Panc1 (cell line): Measurements from ENCODE around the gene ANKRD42. TPM values are rescaled to one million over a fixed set of nuclear protein-coding genes. Genes with fewer than 3 reads are reported as not detected.
A peak's percentile ranks its signal among the peaks of the same experiment; 100 is the strongest.

Experiments used
- ATAC-seq: fragments of 200-7000 bp; cut with Tn5 transposase; 2 replicates; pipeline ENCODE4 v1.9.1; 2020; ENCODE audit warnings: mild to moderate bottlenecking, moderate library complexity
- BruUV-seq: library from RNA; stranded (reverse); fragments of 400-500 nt; replicated peaks from 2 replicates; lab custom pipeline; 2021; lab: Mats Ljungman, UMichigan
- CTCF ChIA-PET: fragments of 300-600 bp; sonication (Branson Sonifier 250); formaldehyde crosslinking; loops from one replicate; lab custom pipeline; 2022; ENCODE audit warnings: antibody characterized with exemption; lab: Charles Lee
- POLR2A ChIA-PET: fragments of 300-600 bp; sonication (Branson Sonifier 250); formaldehyde crosslinking; loops from one replicate; lab custom pipeline; 2022; ENCODE audit warnings: antibody characterized with exemption; lab: Charles Lee
- DNase-seq: peaks from one replicate; pipeline ENCODE4 v3.0.0-alpha.2; 2010; ENCODE audit warnings: low read depth, low spot score
- H3K27ac ChIP-seq: 2 replicates; pipeline ENCODE4 v1.5.1; 2011; ENCODE audit warnings: mild to moderate bottlenecking, low read length, inconsistent platforms
- H3K27me3 ChIP-seq: fragments of 200-500 bp; sonication (Bioruptor generic); 2 replicates; pipeline ENCODE4 v1.6.0; 2014; ENCODE audit warnings: low read length, inconsistent platforms; ENCODE audit not compliant: control insufficient read depth, insufficient read depth
- H3K36me3 ChIP-seq: fragments of 200-500 bp; sonication (Bioruptor generic); 2 replicates; pipeline ENCODE4 v1.5.1; 2014; ENCODE audit warnings: inconsistent platforms, mild to moderate bottlenecking, low read length, moderate library complexity; ENCODE audit not compliant: control insufficient read depth, insufficient read depth
- H3K4me1 ChIP-seq: 2 replicates; pipeline ENCODE4 v1.5.1; 2011; ENCODE audit warnings: inconsistent platforms, mild to moderate bottlenecking, low read length, moderate library complexity; ENCODE audit not compliant: control insufficient read depth, insufficient read depth
- H3K4me3 ChIP-seq, 2 experiments: 2 replicates each; pipeline ENCODE4 v1.5.1; 2011 to 2012; ENCODE audit warnings: low read depth in 2 of 2, low read length in 2 of 2, mild to moderate bottlenecking in 2 of 2, inconsistent platforms in 1 of 2, moderate library complexity in 1 of 2
- H3K9me3 ChIP-seq: fragments of 200-500 bp; sonication (Bioruptor generic); 2 replicates; pipeline ENCODE4 v1.5.1; 2014; ENCODE audit warnings: low read depth, mild to moderate bottlenecking, inconsistent platforms, low read length, moderate library complexity; ENCODE audit not compliant: control insufficient read depth, insufficient read depth
- POLR2AphosphoS5 ChIP-seq: IDR thresholded peaks from 2 replicates; pipeline ENCODE4 v1.6.1; 2012; ENCODE audit warnings: mild to moderate bottlenecking, low read depth, low read length, moderate library complexity
- SIN3A ChIP-seq: IDR thresholded peaks from 2 replicates; pipeline ENCODE4 v1.6.1; 2012; ENCODE audit warnings: low read depth, mild to moderate bottlenecking, low read length, moderate library complexity, borderline replicate concordance; ENCODE audit not compliant: insufficient read depth
- TCF7L2 ChIP-seq: IDR thresholded peaks from 2 replicates; pipeline ENCODE4 v1.6.1; 2011; ENCODE audit warnings: mild to moderate bottlenecking, low read depth, low read length, inconsistent platforms
- in situ Hi-C: cut with HindIII; loops from 2 replicates; pipeline ENCODE4 v1.10.0; 2016; ENCODE audit warnings: low sequenced_read_pairs, low pct_unique_long_range_greater_than_20kb
- intact Hi-C: fragments of 100-400 bp; cut with micrococcal nuclease; formaldehyde crosslinking; loops from one replicate; pipeline ENCODE4 v1.10.0; 2022; ENCODE audit not compliant: unreplicated experiment
- total RNA-seq: library from RNA; stranded (reverse); gene quantifications from one replicate; pipeline ENCODE4 v1.2.1, GENCODE V29; 2021; ENCODE audit not compliant: unreplicated experiment
- TF ChIP-seq, protein P1 (sequence below), 2 experiments: IDR thresholded peaks; 2 replicates each; pipeline ENCODE4 v1.6.1; 2011 to 2012; ENCODE audit warnings: low read depth in 2 of 2, control low read depth in 1 of 2, low read length in 1 of 2, mild to moderate bottlenecking in 1 of 2, moderate library complexity in 1 of 2; ENCODE audit not compliant: insufficient read depth in 1 of 2
- TF ChIP-seq, protein P2 (sequence below): fragments of 450-650 bp; IDR thresholded peaks from 2 replicates; pipeline ENCODE4 v1.5.1; 2017; ENCODE audit warnings: mild to moderate bottlenecking

ANKRD42 gene
- total RNA-seq, 1 experiment from 2014 or later: 14.8 TPM

DNA sequence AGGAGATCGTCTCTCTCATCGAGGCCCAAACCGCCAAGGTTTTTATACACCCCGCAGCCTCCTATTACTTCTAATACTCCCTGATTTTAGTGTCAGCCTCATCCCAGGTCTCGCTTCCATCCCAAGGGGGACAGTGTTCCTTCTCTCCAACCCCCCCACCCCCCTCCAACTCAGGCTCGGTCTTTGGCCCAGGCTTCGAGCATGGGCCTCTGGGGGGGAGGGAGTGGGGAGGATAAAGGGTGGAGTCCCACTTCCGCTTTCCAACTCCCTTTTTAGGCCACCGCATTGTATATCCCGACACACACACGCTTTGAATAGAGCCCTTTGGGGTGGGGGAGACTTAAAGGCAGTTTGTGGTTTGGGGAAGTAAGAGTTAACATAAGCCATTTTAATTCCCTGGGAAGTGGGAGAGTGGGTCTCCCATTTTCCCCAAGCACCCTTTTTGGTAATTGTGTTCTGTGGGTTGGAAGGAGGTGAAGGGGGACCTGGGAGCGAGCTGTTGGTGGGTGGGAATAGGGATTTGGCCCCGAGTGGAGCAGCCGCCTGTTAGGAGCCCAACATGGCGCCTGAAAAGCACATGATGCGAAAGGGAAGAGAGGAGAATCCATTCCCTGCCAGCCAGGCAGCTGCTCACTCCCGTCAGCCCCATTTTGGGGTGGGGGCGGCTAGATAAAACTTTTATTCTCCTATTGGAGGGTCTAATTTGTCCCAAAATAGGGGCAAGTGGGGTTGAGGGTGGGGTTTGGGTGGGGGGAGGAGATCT lies 35.7 kb upstream of the ANKRD42 start:
- peak; percentile 75 for DNase-seq
- intact Hi-C loops: loop anchor here (5.0 to 10.0 kb wide), 3 partner anchors 70 to 253 kb away; partner anchors contain the start of genes DDIAS, PRCP and RAB30
- Histone ChIP-seq H3K27ac (peak overlapping the region; percentile 95), H3K4me1 (peaks cover 23% of the 10 kb centered on the region), H3K9me3 (no peaks in the 10 kb centered on the region), H3K36me3 (peaks cover 37% of the 10 kb centered on the region), H3K27me3 (no peaks in the 10 kb centered on the region), H3K4me3 (peak overlapping the region; percentile 84 to 95)
- peak; percentile 49 for ATAC-seq
- BruUV-seq: no TSS peak
- ChIA-PET CTCF (no interaction called here), POLR2A (interaction anchor here (0.6 to 1.1 kb wide), 4 partner anchors 31 to 258 kb away, joined by 3 to 5 read pairs (median 4); partner anchors contain the start of gene PRCP)
- TF ChIP-seq, protein P1, sequence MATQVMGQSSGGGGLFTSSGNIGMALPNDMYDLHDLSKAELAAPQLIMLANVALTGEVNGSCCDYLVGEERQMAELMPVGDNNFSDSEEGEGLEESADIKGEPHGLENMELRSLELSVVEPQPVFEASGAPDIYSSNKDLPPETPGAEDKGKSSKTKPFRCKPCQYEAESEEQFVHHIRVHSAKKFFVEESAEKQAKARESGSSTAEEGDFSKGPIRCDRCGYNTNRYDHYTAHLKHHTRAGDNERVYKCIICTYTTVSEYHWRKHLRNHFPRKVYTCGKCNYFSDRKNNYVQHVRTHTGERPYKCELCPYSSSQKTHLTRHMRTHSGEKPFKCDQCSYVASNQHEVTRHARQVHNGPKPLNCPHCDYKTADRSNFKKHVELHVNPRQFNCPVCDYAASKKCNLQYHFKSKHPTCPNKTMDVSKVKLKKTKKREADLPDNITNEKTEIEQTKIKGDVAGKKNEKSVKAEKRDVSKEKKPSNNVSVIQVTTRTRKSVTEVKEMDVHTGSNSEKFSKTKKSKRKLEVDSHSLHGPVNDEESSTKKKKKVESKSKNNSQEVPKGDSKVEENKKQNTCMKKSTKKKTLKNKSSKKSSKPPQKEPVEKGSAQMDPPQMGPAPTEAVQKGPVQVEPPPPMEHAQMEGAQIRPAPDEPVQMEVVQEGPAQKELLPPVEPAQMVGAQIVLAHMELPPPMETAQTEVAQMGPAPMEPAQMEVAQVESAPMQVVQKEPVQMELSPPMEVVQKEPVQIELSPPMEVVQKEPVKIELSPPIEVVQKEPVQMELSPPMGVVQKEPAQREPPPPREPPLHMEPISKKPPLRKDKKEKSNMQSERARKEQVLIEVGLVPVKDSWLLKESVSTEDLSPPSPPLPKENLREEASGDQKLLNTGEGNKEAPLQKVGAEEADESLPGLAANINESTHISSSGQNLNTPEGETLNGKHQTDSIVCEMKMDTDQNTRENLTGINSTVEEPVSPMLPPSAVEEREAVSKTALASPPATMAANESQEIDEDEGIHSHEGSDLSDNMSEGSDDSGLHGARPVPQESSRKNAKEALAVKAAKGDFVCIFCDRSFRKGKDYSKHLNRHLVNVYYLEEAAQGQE (IDR thresholded peaks at IDR 0.05; ENCODE audit: insufficient read depth in 1 of 2, low read depth in 2 of 2, low read length in 1 of 2): no peak
- TF ChIP-seq, protein P2, sequence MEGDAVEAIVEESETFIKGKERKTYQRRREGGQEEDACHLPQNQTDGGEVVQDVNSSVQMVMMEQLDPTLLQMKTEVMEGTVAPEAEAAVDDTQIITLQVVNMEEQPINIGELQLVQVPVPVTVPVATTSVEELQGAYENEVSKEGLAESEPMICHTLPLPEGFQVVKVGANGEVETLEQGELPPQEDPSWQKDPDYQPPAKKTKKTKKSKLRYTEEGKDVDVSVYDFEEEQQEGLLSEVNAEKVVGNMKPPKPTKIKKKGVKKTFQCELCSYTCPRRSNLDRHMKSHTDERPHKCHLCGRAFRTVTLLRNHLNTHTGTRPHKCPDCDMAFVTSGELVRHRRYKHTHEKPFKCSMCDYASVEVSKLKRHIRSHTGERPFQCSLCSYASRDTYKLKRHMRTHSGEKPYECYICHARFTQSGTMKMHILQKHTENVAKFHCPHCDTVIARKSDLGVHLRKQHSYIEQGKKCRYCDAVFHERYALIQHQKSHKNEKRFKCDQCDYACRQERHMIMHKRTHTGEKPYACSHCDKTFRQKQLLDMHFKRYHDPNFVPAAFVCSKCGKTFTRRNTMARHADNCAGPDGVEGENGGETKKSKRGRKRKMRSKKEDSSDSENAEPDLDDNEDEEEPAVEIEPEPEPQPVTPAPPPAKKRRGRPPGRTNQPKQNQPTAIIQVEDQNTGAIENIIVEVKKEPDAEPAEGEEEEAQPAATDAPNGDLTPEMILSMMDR: no peak
- no peak for TF ChIP-seq TCF7L2
- peak; percentile 55; the same call in 1 of the 2 replicates for TF ChIP-seq POLR2AphosphoS5
- peak; percentile 56 for TF ChIP-seq SIN3A
- in situ Hi-C loops: no loop called here

DNA sequence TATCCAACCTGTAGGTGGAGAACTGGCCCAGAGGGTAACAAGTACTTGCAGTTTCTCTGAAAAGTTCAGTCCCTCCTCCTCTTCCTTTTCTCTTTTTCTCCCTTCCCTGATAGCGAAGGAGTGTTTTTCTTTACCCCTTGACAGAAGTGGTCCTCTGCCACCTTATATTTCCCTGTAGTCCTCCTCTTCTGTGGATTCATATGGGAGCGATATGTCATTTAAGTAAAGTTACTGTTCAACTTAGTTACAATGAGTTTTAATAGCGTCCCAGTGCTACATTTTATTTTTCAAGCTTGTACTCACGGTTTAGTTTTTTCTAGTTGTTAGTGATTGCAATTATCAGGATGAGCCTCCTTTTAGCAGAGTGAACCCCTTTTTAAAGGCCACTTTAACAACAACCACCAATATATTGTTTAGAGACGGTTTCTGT lies 35.1 kb upstream of the ANKRD42 start:
- DNase-seq (no peak), ATAC-seq (no peak)
- BruUV-seq: no TSS peak
- in situ Hi-C loops: no loop called here
- H3K27me3 ChIP-seq: no peaks in the 10 kb centered on the region
- H3K4me3 ChIP-seq: peak overlapping the region; percentile 84 to 95
- no peaks in the 10 kb centered on the region for H3K9me3 ChIP-seq
- POLR2A ChIA-PET: interaction anchor here (0.7 to 1.2 kb wide), 2 partner anchors 232 to 258 kb away, joined by 3 to 6 read pairs; partner anchors contain the start of gene PRCP
- CTCF ChIA-PET: no interaction called here
- TF ChIP-seq, protein P2: no peak
- TF ChIP-seq, protein P1 (IDR thresholded peaks at IDR 0.05; ENCODE audit: insufficient read depth in 1 of 2, low read depth in 2 of 2, low read length in 1 of 2): no peak
- TF ChIP-seq SIN3A: no peak
- TF ChIP-seq POLR2AphosphoS5: no peak
- TF ChIP-seq TCF7L2: no peak
- peaks cover 37% of the 10 kb centered on the region for H3K36me3 ChIP-seq
- peak overlapping the region; percentile 95 for H3K27ac ChIP-seq
- peaks cover 23% of the 10 kb centered on the region for H3K4me1 ChIP-seq
- intact Hi-C loops: loop anchor here (5.0 to 10.0 kb wide), 3 partner anchors 71 to 254 kb away; partner anchors contain the start of genes DDIAS, PRCP and RAB30
